ENCODE results near the gene CCDC110. TPM values are rescaled to one million over a fixed set of nuclear protein-coding genes. Genes with fewer than 3 reads are reported as not detected.
A peak's percentile ranks its signal among the peaks of the same experiment; 100 is the strongest.

Gene CCDC110
- total and polyA plus RNA-seq, 2 of the 13 experiments (the other 11 are each of a cell fraction or from before 2014, with no cell fraction given), result not detected

- no peak for TF ChIP-seq LCORL (IDR thresholded peaks at IDR 0.05)
- peak; percentile 94 for TF ChIP-seq LCORL (CRISPR knock-in tag; IDR thresholded peaks at IDR 0.05)
- peak; percentile 97 for TF ChIP-seq ZNF777 (CRISPR knock-in tag; IDR thresholded peaks at IDR 0.05)
- TF ChIP-seq TCF7L2 (IDR thresholded peaks at IDR 0.05; ENCODE audit: low read depth, low read length), result no peak
- peak; percentile 93; the same call in 1 of the 2 replicates for TF ChIP-seq ZNF451 (CRISPR knock-in tag; IDR thresholded peaks at IDR 0.05)
- TF ChIP-seq NFE2L1 (CRISPR knock-in tag; IDR thresholded peaks at IDR 0.05; ENCODE audit: borderline replicate concordance), result peak; percentile 63; the same call in 1 of the 2 replicates
- TF ChIP-seq ZNF281 (CRISPR knock-in tag; IDR thresholded peaks at IDR 0.05; ENCODE audit: borderline replicate concordance), result no peak
- TF ChIP-seq ZNF576 (CRISPR knock-in tag; IDR thresholded peaks at IDR 0.05), result peak; percentile 85
- TF ChIP-seq, protein P1, sequence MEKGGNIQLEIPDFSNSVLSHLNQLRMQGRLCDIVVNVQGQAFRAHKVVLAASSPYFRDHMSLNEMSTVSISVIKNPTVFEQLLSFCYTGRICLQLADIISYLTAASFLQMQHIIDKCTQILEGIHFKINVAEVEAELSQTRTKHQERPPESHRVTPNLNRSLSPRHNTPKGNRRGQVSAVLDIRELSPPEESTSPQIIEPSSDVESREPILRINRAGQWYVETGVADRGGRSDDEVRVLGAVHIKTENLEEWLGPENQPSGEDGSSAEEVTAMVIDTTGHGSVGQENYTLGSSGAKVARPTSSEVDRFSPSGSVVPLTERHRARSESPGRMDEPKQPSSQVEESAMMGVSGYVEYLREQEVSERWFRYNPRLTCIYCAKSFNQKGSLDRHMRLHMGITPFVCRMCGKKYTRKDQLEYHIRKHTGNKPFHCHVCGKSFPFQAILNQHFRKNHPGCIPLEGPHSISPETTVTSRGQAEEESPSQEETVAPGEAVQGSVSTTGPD (CRISPR knock-in tag; IDR thresholded peaks at IDR 0.05), result peak; percentile 92
- TF ChIP-seq HIVEP1 (CRISPR knock-in tag; IDR thresholded peaks at IDR 0.05), result peak; percentile 89
- peak; percentile 21; the same call in 1 of the 2 replicates for TF ChIP-seq CBFB (CRISPR knock-in tag; IDR thresholded peaks at IDR 0.05)
- peak; percentile 94 for TF ChIP-seq ZNF614 (CRISPR knock-in tag; IDR thresholded peaks at IDR 0.05; ENCODE audit: borderline replicate concordance)
- TF ChIP-seq SIN3B (IDR thresholded peaks at IDR 0.05; ENCODE audit: low read length), result no peak
- TF ChIP-seq EED (CRISPR knock-in tag; IDR thresholded peaks at IDR 0.05), result peak; percentile 89
- TF ChIP-seq ZNF879 (CRISPR knock-in tag; IDR thresholded peaks at IDR 0.05), result peak; percentile 84; the same call in 1 of the 2 replicates
- no peak for TF ChIP-seq NFIC (IDR thresholded peaks at IDR 0.05; ENCODE audit: low read length)
- TF ChIP-seq POLR2AphosphoS5 (IDR thresholded peaks at IDR 0.05; ENCODE audit: low read depth, low read length), result peak; percentile 7; the same call in 1 of the 2 replicates
- TF ChIP-seq MNT (IDR thresholded peaks at IDR 0.05), result peak; percentile 99
- 0 out of 2 replicates have a peak, but pooled peaks have one; percentile 13 for TF ChIP-seq ZNF691 (CRISPR knock-in tag; IDR thresholded peaks at IDR 0.05; ENCODE audit: borderline replicate concordance, low read depth)
- no peak for TF ChIP-seq SIX4 (CRISPR knock-in tag; IDR thresholded peaks at IDR 0.05)
- TF ChIP-seq DMTF1 (CRISPR knock-in tag; IDR thresholded peaks at IDR 0.05), result no peak
These were observed 75.4 kb downstream of the CCDC110 start (continued) for GRCh38 chr4:185395956-185396723.
